ENCODE data around the gene PFDN6.

- TF ChIP-seq CTCF (IDR thresholded peaks at IDR 0.05; ENCODE audit: insufficient read depth, low read length, poor library complexity, severe bottlenecking), result no peak
- TF ChIP-seq EZH2phosphoT487 (conservative IDR thresholded peaks at IDR 0.05; ENCODE audit: low read length), result no peak
Observed at GRCh38 chr6:33278810-33279209, 10.6 kb upstream of the PFDN6 start.
